H9 (cell line): ENCODE results near the gene P3H3. TPM values are rescaled to one million over a fixed set of nuclear protein-coding genes. Genes with fewer than 3 reads are reported as not detected.

Experiments
- DNase-seq: peaks from one replicate; pipeline ENCODE4 v3.0.0-alpha.2; 2017
- H2AFZ ChIP-seq: one replicate; pipeline ENCODE4 v1.6.1; 2013; ENCODE audit warnings: mild to moderate bottlenecking, low read length, control low read depth, moderate library complexity
- H2AK5ac ChIP-seq: 2 replicates; pipeline ENCODE4 v1.6.1; 2013; ENCODE audit warnings: low read length, control low read depth, mixed read lengths; ENCODE audit not compliant: insufficient read length
- H2BK120ac ChIP-seq: one replicate; pipeline ENCODE4 v1.6.1; 2013; ENCODE audit warnings: low read depth, mild to moderate bottlenecking, low read length, control low read depth, inconsistent platforms; ENCODE audit not compliant: poor library complexity, severe bottlenecking
- H2BK12ac ChIP-seq: 2 replicates; pipeline ENCODE4 v1.6.1; 2013; ENCODE audit warnings: low read length, control low read depth, mixed read lengths, low read depth; ENCODE audit not compliant: insufficient read length
- H2BK15ac ChIP-seq: 2 replicates; pipeline ENCODE4 v1.6.1; 2013; ENCODE audit warnings: low read depth, low read length, control low read depth
- H2BK20ac ChIP-seq: one replicate; pipeline ENCODE4 v1.6.1; 2013; ENCODE audit warnings: low read depth, mild to moderate bottlenecking, low read length, control low read depth, inconsistent platforms; ENCODE audit not compliant: poor library complexity, severe bottlenecking
- H2BK5ac ChIP-seq: 2 replicates; pipeline ENCODE4 v1.6.1; 2013; ENCODE audit warnings: low read length, control low read depth, mixed read lengths; ENCODE audit not compliant: insufficient read length
- H3K14ac ChIP-seq: 2 replicates; pipeline ENCODE4 v1.6.1; 2013; ENCODE audit warnings: low read length, control low read depth; ENCODE audit not compliant: insufficient read depth
- H3K18ac ChIP-seq: 2 replicates; pipeline ENCODE4 v1.6.1; 2013; ENCODE audit warnings: low read depth, mild to moderate bottlenecking, mixed read lengths, low read length, control low read depth; ENCODE audit not compliant: insufficient read length
- H3K23ac ChIP-seq: 2 replicates; pipeline ENCODE4 v1.6.1; 2013; ENCODE audit warnings: low read length, control low read depth, mixed read lengths, low read depth; ENCODE audit not compliant: insufficient read length
- H3K23me2 ChIP-seq: 2 replicates; pipeline ENCODE4 v1.6.1; 2013; ENCODE audit warnings: low read depth, mild to moderate bottlenecking, mixed read lengths, low read length, control low read depth; ENCODE audit not compliant: insufficient read length, poor library complexity, severe bottlenecking
- H3K27ac ChIP-seq: 2 replicates; pipeline ENCODE4 v1.5.1; 2013; ENCODE audit warnings: low read length, control low read depth, mixed read lengths, low read depth; ENCODE audit not compliant: insufficient read length
- H3K27me3 ChIP-seq: 2 replicates; pipeline ENCODE4 v1.6.1; 2013; ENCODE audit warnings: low read length, control low read depth, inconsistent platforms; ENCODE audit not compliant: insufficient read depth
- H3K4ac ChIP-seq: 2 replicates; pipeline ENCODE4 v1.6.1; 2013; ENCODE audit warnings: low read depth, mild to moderate bottlenecking, control low read depth, inconsistent platforms, low read length, moderate library complexity
- H3K4me1 ChIP-seq: 2 replicates; pipeline ENCODE4 v1.6.1; 2013; ENCODE audit warnings: low read length, control low read depth, inconsistent platforms; ENCODE audit not compliant: insufficient read depth
- H3K4me2 ChIP-seq: 2 replicates; pipeline ENCODE4 v1.6.1; 2013; ENCODE audit warnings: low read length, control low read depth, mixed read lengths; ENCODE audit not compliant: insufficient read length, insufficient read depth
- H3K56ac ChIP-seq: 2 replicates; pipeline ENCODE4 v1.6.1; 2013; ENCODE audit warnings: low read depth, mild to moderate bottlenecking, mixed read lengths, low read length, control low read depth; ENCODE audit not compliant: insufficient read length
- H3K79me1 ChIP-seq: 2 replicates; pipeline ENCODE4 v1.6.1; 2013; ENCODE audit warnings: low read depth, mild to moderate bottlenecking, moderate library complexity, low read length, control low read depth, inconsistent platforms; ENCODE audit not compliant: insufficient read depth, poor library complexity, severe bottlenecking
- H3K79me2 ChIP-seq: 2 replicates; pipeline ENCODE4 v1.6.1; 2013; ENCODE audit warnings: low read length, control low read depth, inconsistent platforms; ENCODE audit not compliant: insufficient read depth
- H3K9ac ChIP-seq: 2 replicates; pipeline ENCODE4 v1.6.1; 2013; ENCODE audit warnings: low read length, control low read depth, mixed read lengths; ENCODE audit not compliant: insufficient read length; ENCODE audit errors: extremely low read depth
- H3K9me3 ChIP-seq: one replicate; pipeline ENCODE4 v1.6.1; 2013; ENCODE audit warnings: low read depth, low read length, inconsistent platforms; ENCODE audit not compliant: control insufficient read depth
- H3T11ph ChIP-seq: one replicate; pipeline ENCODE4 v1.6.1; 2013; ENCODE audit warnings: mild to moderate bottlenecking, low read length, control low read depth, inconsistent platforms
- H4K20me1 ChIP-seq: one replicate; pipeline ENCODE4 v1.6.1; 2013; ENCODE audit not compliant: control insufficient read depth, insufficient read length, insufficient read depth
- H4K5ac ChIP-seq: 2 replicates; pipeline ENCODE4 v1.6.1; 2013; ENCODE audit warnings: low read depth, mild to moderate bottlenecking, mixed read lengths, low read length, control low read depth; ENCODE audit not compliant: insufficient read length
- H4K8ac ChIP-seq: replicated peaks from 2 replicates; pipeline ENCODE4 v1.6.1; 2013; ENCODE audit warnings: low read length, control low read depth, mixed read lengths, low read depth; ENCODE audit not compliant: insufficient read length
- H4K91ac ChIP-seq: 2 replicates; pipeline ENCODE4 v1.6.1; 2013; ENCODE audit warnings: low read depth, mild to moderate bottlenecking, moderate library complexity, mixed read lengths, low read length, control low read depth; ENCODE audit not compliant: insufficient read length
- H3K27ac Mint-ChIP-seq, 3 experiments: 2 replicates in 2 of 3; 3 replicates in 1 of 3; pipeline ENCODE4 v1.8.0; 2020 to 2021; ENCODE audit warnings: mixed read lengths in 3 of 3, mild to moderate bottlenecking in 1 of 3, moderate library complexity in 1 of 3
- H3K27me3 Mint-ChIP-seq: 2 replicates; pipeline ENCODE4 v1.8.0; 2021; ENCODE audit warnings: low read depth, mild to moderate bottlenecking, moderate library complexity, mixed read lengths
- H3K36me3 Mint-ChIP-seq, 3 experiments: 2 replicates in 2 of 3; 3 replicates in 1 of 3; pipeline ENCODE4 v1.8.0; 2020 to 2021; ENCODE audit warnings: low read depth in 3 of 3, mixed read lengths in 3 of 3; ENCODE audit not compliant: insufficient read depth in 1 of 3
- H3K4me1 Mint-ChIP-seq, 2 experiments: 2 replicates each; pipeline ENCODE4 v1.8.0; 2020; ENCODE audit warnings: mixed read lengths in 2 of 2
- H3K4me3 Mint-ChIP-seq, 2 experiments: 2 replicates in 1 of 2; 3 replicates in 1 of 2; pipeline ENCODE4 v1.8.0; 2020 to 2021; ENCODE audit warnings: mild to moderate bottlenecking in 2 of 2, mixed read lengths in 2 of 2, moderate library complexity in 1 of 2
- H3K9me3 Mint-ChIP-seq, 2 experiments: 2 replicates in 1 of 2; 3 replicates in 1 of 2; pipeline ENCODE4 v1.8.0; 2020; ENCODE audit warnings: mild to moderate bottlenecking in 2 of 2, mixed read lengths in 2 of 2, moderate library complexity in 1 of 2
- WGBS: extraction: QIAGEN DNeasy Blood & Tissue Kit; methylation state at CpG from one replicate; pipeline ENCODE4 v1.1.7; 2013; ENCODE audit warnings: missing lambda C conversion rate, low lambda C conversion rate, mixed read lengths; ENCODE audit not compliant: insufficient read length; ENCODE audit errors: extremely low coverage; 5-methylcytosine and 5-hydroxymethylcytosine counted together
- total RNA-seq: library from RNA; stranded (reverse); gene quantifications from 2 replicates; pipeline ENCODE4 v1.2.1, GENCODE V29; 2021
- TF ChIP-seq, protein P1 (sequence below): fragments of 200-600 bp; sonication (generic); conservative IDR thresholded peaks from 3 replicates; pipeline ENCODE4 v1.8.0; 2021; ENCODE audit warnings: antibody characterized with exemption, mild to moderate bottlenecking

The P3H3 gene
- total RNA-seq, 1 experiment from 2014 or later: 55.0 TPM

DNA sequence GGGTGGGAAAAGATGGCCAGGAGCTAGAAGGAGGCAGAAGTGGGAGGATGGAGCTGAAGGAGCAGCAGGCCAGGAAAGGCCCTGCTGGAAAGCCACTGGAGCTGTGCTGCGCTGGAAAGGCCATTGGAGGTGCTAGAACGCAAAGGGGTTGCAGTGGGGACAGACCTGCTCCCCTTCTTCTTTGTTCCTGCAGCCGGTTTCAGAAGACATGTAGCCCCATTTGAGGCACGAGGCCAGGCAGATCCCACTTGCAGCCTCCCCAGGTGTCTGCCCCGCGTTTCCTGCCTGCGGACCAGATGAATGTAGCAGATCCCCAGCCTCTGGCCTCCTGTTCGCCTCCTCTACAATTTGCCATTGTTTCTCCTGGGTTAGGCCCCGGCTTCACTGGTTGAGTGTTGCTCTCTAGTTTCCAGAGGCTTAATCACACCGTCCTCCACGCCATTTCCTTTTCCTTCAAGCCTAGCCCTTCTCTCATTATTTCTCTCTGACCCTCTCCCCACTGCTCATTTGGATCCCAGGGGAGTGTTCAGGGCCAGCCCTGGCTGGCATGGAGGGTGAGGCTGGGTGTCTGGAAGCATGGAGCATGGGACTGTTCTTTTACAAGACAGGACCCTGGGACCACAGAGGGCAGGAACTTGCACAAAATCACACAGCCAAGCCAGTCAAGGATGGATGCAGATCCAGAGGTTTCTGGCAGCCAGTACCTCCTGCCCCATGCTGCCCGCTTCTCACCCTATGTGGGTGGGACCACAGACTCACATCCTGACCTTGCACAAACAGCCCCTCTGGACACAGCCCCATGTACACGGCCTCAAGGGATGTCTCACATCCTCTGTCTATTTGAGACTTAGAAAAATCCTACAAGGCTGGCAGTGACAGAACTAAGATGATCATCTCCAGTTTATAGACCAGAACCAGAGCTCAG lies 8.8 kb upstream of the P3H3 start:
- Histone ChIP-seq H2BK15ac (no peak overlapping the region), H2AFZ (no peak overlapping the region), H3K23ac (no peak overlapping the region), H3K27me3 (peaks cover 4% of the 10 kb centered on the region; the same call in 1 of the 2 replicates), H4K91ac (no peak overlapping the region), H3T11ph (no peak overlapping the region), H3K79me1 (no peaks in the 10 kb centered on the region), H3K4me2 (no peak overlapping the region), H3K14ac (no peak overlapping the region), H3K4me1 (peaks cover 7% of the 10 kb centered on the region; the same call in 1 of the 2 replicates), H3K23me2 (peaks cover 8% of the 10 kb centered on the region), H4K8ac (no peak overlapping the region), H3K18ac (no peak overlapping the region), H4K20me1 (peaks cover 2% of the 10 kb centered on the region), H2BK5ac (no peak overlapping the region), H2BK12ac (no peak overlapping the region), H2BK120ac (no peak overlapping the region), H3K27ac (no peak overlapping the region), H3K79me2 (no peaks in the 10 kb centered on the region), H2BK20ac (no peak overlapping the region), H4K5ac (no peak overlapping the region), H3K56ac (no peak overlapping the region), H3K9me3 (no peaks in the 10 kb centered on the region), H3K4ac (no peak overlapping the region), H3K9ac (no peak overlapping the region), H2AK5ac (no peak overlapping the region)
- TF ChIP-seq, protein P1, sequence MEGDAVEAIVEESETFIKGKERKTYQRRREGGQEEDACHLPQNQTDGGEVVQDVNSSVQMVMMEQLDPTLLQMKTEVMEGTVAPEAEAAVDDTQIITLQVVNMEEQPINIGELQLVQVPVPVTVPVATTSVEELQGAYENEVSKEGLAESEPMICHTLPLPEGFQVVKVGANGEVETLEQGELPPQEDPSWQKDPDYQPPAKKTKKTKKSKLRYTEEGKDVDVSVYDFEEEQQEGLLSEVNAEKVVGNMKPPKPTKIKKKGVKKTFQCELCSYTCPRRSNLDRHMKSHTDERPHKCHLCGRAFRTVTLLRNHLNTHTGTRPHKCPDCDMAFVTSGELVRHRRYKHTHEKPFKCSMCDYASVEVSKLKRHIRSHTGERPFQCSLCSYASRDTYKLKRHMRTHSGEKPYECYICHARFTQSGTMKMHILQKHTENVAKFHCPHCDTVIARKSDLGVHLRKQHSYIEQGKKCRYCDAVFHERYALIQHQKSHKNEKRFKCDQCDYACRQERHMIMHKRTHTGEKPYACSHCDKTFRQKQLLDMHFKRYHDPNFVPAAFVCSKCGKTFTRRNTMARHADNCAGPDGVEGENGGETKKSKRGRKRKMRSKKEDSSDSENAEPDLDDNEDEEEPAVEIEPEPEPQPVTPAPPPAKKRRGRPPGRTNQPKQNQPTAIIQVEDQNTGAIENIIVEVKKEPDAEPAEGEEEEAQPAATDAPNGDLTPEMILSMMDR: no peak
- H3K36me3 Mint-ChIP-seq: peaks cover 2 to 6% (median 4%) of the 10 kb centered on the region in 3 experiments; a peak in 3 of 7 replicates
- H3K4me1 Mint-ChIP-seq: peaks cover 53 to 56% of the 10 kb centered on the region in 2 experiments
- DNase-seq: no peak
- H3K27me3 Mint-ChIP-seq: peaks cover 67% of the 10 kb centered on the region
- peak overlapping the region in 1 of 3 experiments; percentile 38; a peak in 1 of 7 replicates for H3K27ac Mint-ChIP-seq
- peak overlapping the region in 1 of 2 experiments; percentile 61; a peak in 3 of 5 replicates for H3K4me3 Mint-ChIP-seq
- peaks cover 0 to 2% of the 10 kb centered on the region in 2 experiments; a peak in 1 of 5 replicates for H3K9me3 Mint-ChIP-seq
- no CpG with 5 or more reads among the region's 13 CpGs for WGBS
